HG03159 (cell line): ENCODE data around the gene LRFN3.
"Not testable (repeated sequence)": the region's sequence is repeated elsewhere in the genome, so short reads cannot be mapped to it uniquely, and the experiment has no call there.

Experiments
- ATAC-seq: cut with Tn5 transposase; IDR thresholded peaks from one replicate; pipeline ENCODE4 v1.9.1; 2021; ENCODE audit warnings: mild to moderate bottlenecking, moderate library complexity; ENCODE audit not compliant: unreplicated experiment

Gene LRFN3

GRCh38 chr19:35935911-35936737, at the start of gene LRFN3:
Gene LRFN3 (plus strand): TSS chr19:35936374. CDS start chr19:35939426, 3,052 bp downstream.
- no peak for ATAC-seq

GRCh38 chr19:35887197-35887596, 49.0 kb upstream of the LRFN3 start:
- ATAC-seq, result no peak

- ATAC-seq, result no peak
Measured at GRCh38 chr19:35888398-35888797, 47.8 kb upstream of the LRFN3 start.

- no peak for ATAC-seq
Measured at GRCh38 chr19:35889370-35890112, 46.6 kb upstream of the LRFN3 start.

- no peak for ATAC-seq
Measured at GRCh38 chr19:35890113-35890650, 46.0 kb upstream of the LRFN3 start.

- not testable (repeated sequence) for ATAC-seq
Measured at GRCh38 chr19:35891819-35892218, 44.4 kb upstream of the LRFN3 start.

GRCh38 chr19:35894342-35894741, 41.8 kb upstream of the LRFN3 start:
- ATAC-seq, result no peak

- no peak for ATAC-seq
Measured at GRCh38 chr19:35895911-35896642, 40.1 kb upstream of the LRFN3 start.

- ATAC-seq, result no peak
Measured at GRCh38 chr19:35896643-35897040, 39.5 kb upstream of the LRFN3 start.

- no peak for ATAC-seq
Measured at GRCh38 chr19:35897706-35898451, 38.3 kb upstream of the LRFN3 start.

GRCh38 chr19:35898499-35898809, 37.7 kb upstream of the LRFN3 start:
- ATAC-seq, result no peak

- ATAC-seq, result peak; percentile 39
Measured at GRCh38 chr19:35899547-35900214, 36.5 kb upstream of the LRFN3 start.

- ATAC-seq, result no peak
Measured at GRCh38 chr19:35901055-35901644, 35.0 kb upstream of the LRFN3 start.

- no peak for ATAC-seq
Measured at GRCh38 chr19:35901854-35902661, 34.1 kb upstream of the LRFN3 start, which contains the start of gene HCST. Gene HCST (plus strand): TSS chr19:35902529. CDS start chr19:35902594, 65 bp downstream.

- ATAC-seq, result no peak
Measured at GRCh38 chr19:35902870-35903475, 33.2 kb upstream of the LRFN3 start.

- ATAC-seq, result peak; percentile 47
Measured at GRCh38 chr19:35903550-35904179, 32.5 kb upstream of the LRFN3 start.

- ATAC-seq, result no peak
Measured at GRCh38 chr19:35904311-35905068, 31.7 kb upstream of the LRFN3 start.
